Esophagus squamous epithelium (tissue), 4 donors: ENCODE measurements around the gene KBTBD12.

Source experiments
- POLR2A ChIP-seq, 4 donors: fragments of 450-650 bp; IDR thresholded peaks; one replicate each; pipeline ENCODE4 v1.6.1; 2017; ENCODE audit warnings: antibody characterized with exemption in 4 of 4, mild to moderate bottlenecking in 4 of 4, moderate library complexity in 3 of 4
- TF ChIP-seq, protein P1 (sequence below), 6 experiments: fragments of 450-650 bp in 4 of 6; fragments of 200-600 bp in 2 of 6; sonication (generic) in 2 of 6; IDR thresholded peaks; one replicate each; pipeline ENCODE4 v1.5.1; 2016 to 2019; ENCODE audit warnings: antibody characterized with exemption in 6 of 6, mild to moderate bottlenecking in 4 of 6, moderate library complexity in 4 of 6

DNA sequence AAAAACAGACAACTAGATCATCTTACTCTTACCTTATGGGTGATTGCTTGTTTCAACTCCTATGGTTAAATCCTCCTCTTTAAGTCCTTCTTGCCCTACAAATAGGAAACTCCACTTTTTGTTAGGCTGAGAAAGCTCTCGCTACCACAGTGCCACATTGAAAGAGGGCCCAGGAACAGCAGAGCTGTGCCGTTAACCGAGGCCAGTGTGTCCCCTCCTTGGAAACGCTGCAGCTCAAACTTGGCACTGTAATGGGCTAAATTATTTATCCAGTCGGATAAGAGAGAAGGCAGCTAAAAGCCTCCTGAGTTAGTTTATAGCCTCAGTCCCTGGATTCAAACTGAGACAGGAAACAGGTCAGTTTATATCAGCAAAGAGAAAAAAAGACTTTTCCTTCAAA is 46.1 kb downstream of the KBTBD12 start:
- TF ChIP-seq, protein P1, sequence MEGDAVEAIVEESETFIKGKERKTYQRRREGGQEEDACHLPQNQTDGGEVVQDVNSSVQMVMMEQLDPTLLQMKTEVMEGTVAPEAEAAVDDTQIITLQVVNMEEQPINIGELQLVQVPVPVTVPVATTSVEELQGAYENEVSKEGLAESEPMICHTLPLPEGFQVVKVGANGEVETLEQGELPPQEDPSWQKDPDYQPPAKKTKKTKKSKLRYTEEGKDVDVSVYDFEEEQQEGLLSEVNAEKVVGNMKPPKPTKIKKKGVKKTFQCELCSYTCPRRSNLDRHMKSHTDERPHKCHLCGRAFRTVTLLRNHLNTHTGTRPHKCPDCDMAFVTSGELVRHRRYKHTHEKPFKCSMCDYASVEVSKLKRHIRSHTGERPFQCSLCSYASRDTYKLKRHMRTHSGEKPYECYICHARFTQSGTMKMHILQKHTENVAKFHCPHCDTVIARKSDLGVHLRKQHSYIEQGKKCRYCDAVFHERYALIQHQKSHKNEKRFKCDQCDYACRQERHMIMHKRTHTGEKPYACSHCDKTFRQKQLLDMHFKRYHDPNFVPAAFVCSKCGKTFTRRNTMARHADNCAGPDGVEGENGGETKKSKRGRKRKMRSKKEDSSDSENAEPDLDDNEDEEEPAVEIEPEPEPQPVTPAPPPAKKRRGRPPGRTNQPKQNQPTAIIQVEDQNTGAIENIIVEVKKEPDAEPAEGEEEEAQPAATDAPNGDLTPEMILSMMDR (IDR thresholded peaks at IDR 0.05): no peak
- no peak for TF ChIP-seq POLR2A (IDR thresholded peaks at IDR 0.05)
